HEK293T (cell line): ENCODE results near the gene MORN5.

ENCODE experiments used
- BHLHE40 ChIP-seq: fragments of 450-650 bp; IDR thresholded peaks from 2 replicates; pipeline ENCODE4 v1.6.1; 2016; ENCODE audit warnings: mild to moderate bottlenecking, moderate library complexity, borderline replicate concordance
- FOXA1 ChIP-seq: fragments of 450-650 bp; IDR thresholded peaks from 2 replicates; pipeline ENCODE4 v1.6.1; 2016; ENCODE audit warnings: mild to moderate bottlenecking
- FOXM1 ChIP-seq: fragments of 450-650 bp; IDR thresholded peaks from 2 replicates; pipeline ENCODE4 v1.6.1; 2017; ENCODE audit warnings: mild to moderate bottlenecking, borderline replicate concordance

- TF ChIP-seq FOXA1 (no peak), FOXM1 (no peak), BHLHE40 (no peak)
These were observed 14.7 kb upstream of the MORN5 start for GRCh38 chr9:122144836-122145591.
